Measurements from ENCODE around the gene ATP8A2. TPM values are rescaled to one million over a fixed set of nuclear protein-coding genes. Genes with fewer than 3 reads are reported as not detected.

The ATP8A2 gene
- total and polyA plus RNA-seq, 12 donors, result under 0.01 to 0.18 (median 0.10) TPM; not detected in 3

- intact Hi-C loops (cut with DNase I), result no loop called here
- no peak for DNase-seq
- H3K27me3 ChIP-seq, result peaks cover 0 to 48% (median 37%) of the 10 kb centered on the region in 7 donors
- ATAC-seq, result no peak
- no peaks in the 10 kb centered on the region for H3K4me1 ChIP-seq
- whole genome bisulfite sequencing, 2 donors, result 76 to 79% methylated on average over 13 of the region's 13 CpGs
- H3K27ac ChIP-seq, result no peak overlapping the region
- no peak overlapping the region for H3K4me3 ChIP-seq
- no peak for TF ChIP-seq CTCF (IDR thresholded peaks at IDR 0.05)
- H3K9me3 ChIP-seq, result no peaks in the 10 kb centered on the region
- H3K36me3 ChIP-seq, result no peaks in the 10 kb centered on the region
Observed at GRCh38 chr13:25973085-25973484, 601.3 kb downstream of the ATP8A2 start.

DNA sequence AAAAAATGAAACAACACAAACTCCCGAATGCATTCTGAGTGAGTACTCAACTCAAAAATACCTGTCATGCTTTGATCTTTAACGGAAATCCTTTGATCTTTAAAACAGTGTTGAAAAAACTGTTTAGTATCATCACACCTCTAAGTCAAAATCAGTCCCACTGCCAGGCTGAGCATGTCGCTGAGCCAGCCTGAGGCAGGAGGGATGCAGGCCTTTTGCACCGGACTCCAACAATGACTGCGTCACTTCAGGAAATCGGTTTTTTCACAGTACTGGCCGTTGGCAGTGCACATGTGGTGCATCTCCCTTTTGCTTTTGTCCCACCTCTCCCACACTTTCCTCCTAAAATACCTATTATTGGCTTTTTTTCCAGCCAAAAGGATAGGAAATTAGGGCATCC lies 601.8 kb downstream of the ATP8A2 start:
- peaks cover 0 to 50% (median 38%) of the 10 kb centered on the region in 7 donors for H3K27me3 ChIP-seq

DNA sequence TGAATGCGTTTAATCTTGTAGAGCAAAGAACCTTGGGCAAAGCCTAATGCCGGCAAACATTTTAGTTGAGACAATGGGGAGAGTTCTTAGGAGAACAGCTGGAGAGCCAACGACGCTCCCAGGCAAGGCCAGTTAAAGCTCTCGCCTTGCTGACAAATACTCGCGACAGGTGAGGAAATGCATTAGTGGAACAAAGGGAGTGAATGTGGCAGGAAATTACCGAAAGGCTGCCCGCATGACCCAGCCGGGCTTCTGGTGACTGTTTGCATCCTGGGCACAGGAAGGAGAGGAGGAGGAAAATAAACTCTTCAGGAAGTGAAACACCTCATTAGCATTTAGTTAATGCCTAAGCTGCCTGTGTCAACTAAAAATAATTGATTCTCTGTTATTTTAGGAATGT lies 605.4 kb downstream of the ATP8A2 start:
- intact Hi-C loops (cut with DNase I), result no loop called here
- Histone ChIP-seq H3K36me3 (no peaks in the 10 kb centered on the region), H3K4me1 (no peaks in the 10 kb centered on the region), H3K9me3 (no peaks in the 10 kb centered on the region), H3K4me3 (no peak overlapping the region), H3K27ac (no peak overlapping the region), H3K27me3 (peaks cover 0 to 40% (median 34%) of the 10 kb centered on the region in 7 donors)
- 44 to 47% methylated on average over 10 of the region's 10 CpGs for WGBS, 2 donors
- no peak for DNase-seq
- no peak for ATAC-seq
- no peak for TF ChIP-seq CTCF (IDR thresholded peaks at IDR 0.05)

More for the DNA sequence above, 601.8 kb downstream of the ATP8A2 start:
- ATAC-seq (no peak), DNase-seq (no peak)
- no peak overlapping the region for H3K4me3 ChIP-seq
- no peaks in the 10 kb centered on the region for H3K9me3 ChIP-seq
- H3K27ac ChIP-seq, result no peak overlapping the region
- H3K4me1 ChIP-seq, result no peaks in the 10 kb centered on the region
- no peak for TF ChIP-seq CTCF (IDR thresholded peaks at IDR 0.05)
- WGBS, 2 donors, result 67 to 70% methylated on average over 7 of the region's 7 CpGs
- no peaks in the 10 kb centered on the region for H3K36me3 ChIP-seq
- intact Hi-C loops (cut with DNase I), result no loop called here

GRCh38 chr13:25977671-25978070 lies 605.9 kb downstream of the ATP8A2 start:
- H3K27me3 ChIP-seq, result peaks cover 0 to 40% (median 34%) of the 10 kb centered on the region in 7 donors
- TF ChIP-seq CTCF (IDR thresholded peaks at IDR 0.05), result no peak
- no peaks in the 10 kb centered on the region for H3K36me3 ChIP-seq
- ATAC-seq (no peak), DNase-seq (no peak)
- intact Hi-C loops (cut with DNase I), result no loop called here
- no peak overlapping the region for H3K27ac ChIP-seq
- H3K4me1 ChIP-seq, result no peaks in the 10 kb centered on the region
- H3K9me3 ChIP-seq, result no peaks in the 10 kb centered on the region
- 42 to 48% methylated on average over 4 of the region's 4 CpGs for WGBS, 2 donors
- no peak overlapping the region for H3K4me3 ChIP-seq
